MM.1S (cell line): ENCODE data around the gene SLC24A4.

Experiments
- DNase-seq: peaks from one replicate; pipeline ENCODE4 v3.0.0-alpha.2; 2015
- H2AFZ ChIP-seq: fragments of 300-600 bp; sonication (generic); 2 replicates; pipeline ENCODE4 v1.6.0; 2016; ENCODE audit warnings: antibody characterized with exemption, low read length
- H3F3A ChIP-seq: fragments of 300-600 bp; sonication (generic); 2 replicates; pipeline ENCODE4 v1.6.1; 2016; ENCODE audit warnings: mild to moderate bottlenecking, antibody characterized with exemption, low read length, moderate library complexity, mixed read lengths; ENCODE audit not compliant: insufficient read depth
- H3K27ac ChIP-seq: fragments of 300-600 bp; sonication (generic); 2 replicates; pipeline ENCODE4 v1.5.1; 2016; ENCODE audit warnings: mild to moderate bottlenecking, low read length
- H3K27me3 ChIP-seq: fragments of 300-600 bp; sonication (generic); replicated peaks from 2 replicates; pipeline ENCODE4 v1.6.0; 2016; ENCODE audit warnings: low read length; ENCODE audit not compliant: insufficient read depth
- H3K36me3 ChIP-seq: fragments of 300-600 bp; sonication (generic); replicated peaks from 2 replicates; pipeline ENCODE4 v1.6.1; 2016; ENCODE audit warnings: mild to moderate bottlenecking, low read length, mixed read lengths; ENCODE audit not compliant: insufficient read depth
- H3K4me1 ChIP-seq: fragments of 300-600 bp; sonication (generic); 2 replicates; pipeline ENCODE4 v1.6.1; 2016; ENCODE audit warnings: low read length, mixed read lengths
- H3K4me2 ChIP-seq: fragments of 300-600 bp; sonication (generic); 2 replicates; pipeline ENCODE4 v1.6.0; 2016; ENCODE audit warnings: low read depth, low read length
- H3K4me3 ChIP-seq: fragments of 300-600 bp; sonication (generic); 2 replicates; pipeline ENCODE4 v1.5.1; 2016; ENCODE audit warnings: low read length, mixed read lengths
- H3K79me2 ChIP-seq: fragments of 300-600 bp; sonication (generic); 2 replicates; pipeline ENCODE4 v1.6.1; 2016; ENCODE audit warnings: mixed run types, low read length, mixed read lengths
- H3K9ac ChIP-seq: fragments of 300-600 bp; sonication (generic); 2 replicates; pipeline ENCODE4 v1.6.1; 2016; ENCODE audit warnings: low read length, mixed read lengths
- H3K9me2 ChIP-seq: fragments of 300-600 bp; sonication (generic); replicated peaks from 2 replicates; pipeline ENCODE4 v1.6.1; 2016; ENCODE audit warnings: mild to moderate bottlenecking, low read length, mixed read lengths; ENCODE audit not compliant: insufficient read depth
- H3K9me3 ChIP-seq: fragments of 300-600 bp; sonication (generic); replicated peaks from 2 replicates; pipeline ENCODE4 v1.6.1; 2016; ENCODE audit warnings: mild to moderate bottlenecking, low read length, mixed read lengths; ENCODE audit not compliant: insufficient read depth
- H4K20me1 ChIP-seq: fragments of 300-600 bp; sonication (generic); 2 replicates; pipeline ENCODE4 v1.6.1; 2016; ENCODE audit warnings: mild to moderate bottlenecking, low read length, moderate library complexity, mixed read lengths; ENCODE audit not compliant: insufficient read depth
- CTCF ChIP-seq: fragments of 300-600 bp; sonication (generic); IDR thresholded peaks from 2 replicates; pipeline ENCODE4 v1.5.1; 2016; ENCODE audit warnings: antibody characterized with exemption, low read length, mixed read lengths
- EZH2 ChIP-seq: fragments of 300-600 bp; sonication (generic); optimal IDR thresholded peaks from 2 replicates; pipeline ENCODE3; 2017; ENCODE audit warnings: low read depth, mild to moderate bottlenecking, antibody characterized with exemption, low read length, mixed read lengths
- EZH2phosphoT487 ChIP-seq: fragments of 300-600 bp; sonication (generic); IDR thresholded peaks from 2 replicates; pipeline ENCODE4 v1.6.1; 2018; ENCODE audit warnings: antibody characterized with exemption, low read length

Gene SLC24A4

GRCh38 chr14:92499234-92499633, 176.3 kb downstream of the SLC24A4 start:
- Histone ChIP-seq H3K9me2 (no peaks in the 10 kb centered on the region), H3K4me1 (0 out of 2 replicates have a peak, but pooled peaks cover under 1% of the 10 kb centered on the region), H3K27ac (no peak overlapping the region), H3K36me3 (no peaks in the 10 kb centered on the region), H3K9ac (no peak overlapping the region), H3K4me2 (no peak overlapping the region), H3K27me3 (no peaks in the 10 kb centered on the region), H3K4me3 (no peak overlapping the region), H3K9me3 (no peaks in the 10 kb centered on the region), H4K20me1 (no peaks in the 10 kb centered on the region), H3F3A (no peaks in the 10 kb centered on the region), H3K79me2 (no peaks in the 10 kb centered on the region), H2AFZ (no peak overlapping the region)
- TF ChIP-seq EZH2: no peak
- no peak for TF ChIP-seq EZH2phosphoT487
- TF ChIP-seq CTCF: no peak
- DNase-seq: no peak

- Histone ChIP-seq H3K4me2 (no peak overlapping the region), H3K4me1 (no peaks in the 10 kb centered on the region), H3K9ac (no peak overlapping the region), H3K36me3 (no peaks in the 10 kb centered on the region), H3K4me3 (no peak overlapping the region), H3K9me2 (no peaks in the 10 kb centered on the region), H4K20me1 (no peaks in the 10 kb centered on the region), H3K79me2 (no peaks in the 10 kb centered on the region), H3F3A (no peaks in the 10 kb centered on the region), H2AFZ (no peak overlapping the region), H3K27me3 (no peaks in the 10 kb centered on the region), H3K27ac (no peak overlapping the region), H3K9me3 (no peaks in the 10 kb centered on the region)
- TF ChIP-seq EZH2: no peak
- TF ChIP-seq CTCF: no peak
- no peak for TF ChIP-seq EZH2phosphoT487
- DNase-seq: no peak
Observed at GRCh38 chr14:92500491-92500941, 177.6 kb downstream of the SLC24A4 start.

GRCh38 chr14:92501891-92502351, 179.0 kb downstream of the SLC24A4 start:
- no peak for DNase-seq

More at GRCh38 chr14:92501891-92502351, 179.0 kb downstream of the SLC24A4 start:
- Histone ChIP-seq H3K4me1 (0 out of 2 replicates have a peak, but pooled peaks cover 5% of the 10 kb centered on the region), H2AFZ (no peak overlapping the region), H3K4me2 (no peak overlapping the region), H3K79me2 (no peaks in the 10 kb centered on the region), H4K20me1 (no peaks in the 10 kb centered on the region), H3K4me3 (no peak overlapping the region), H3K9ac (no peak overlapping the region), H3K36me3 (no peaks in the 10 kb centered on the region), H3K9me3 (no peaks in the 10 kb centered on the region), H3F3A (no peaks in the 10 kb centered on the region), H3K27me3 (no peaks in the 10 kb centered on the region), H3K9me2 (no peaks in the 10 kb centered on the region), H3K27ac (no peak overlapping the region)
- no peak for TF ChIP-seq EZH2phosphoT487
- TF ChIP-seq CTCF: no peak
- TF ChIP-seq EZH2: no peak
